COR-L47 (cell line): ENCODE measurements around the gene TOMM34.

Source experiments
- DNase-seq: peaks from one replicate; lab custom pipeline; 2025; lab: John Stamatoyannopoulos, UW

The TOMM34 gene

GRCh38 chr20:44960103-44960852 is at the start of gene TOMM34:
Gene TOMM34, minus strand, starts transcription at chr20:44960397. Its CDS starts 64 bp downstream, at chr20:44960333.
- peak; percentile 94 for DNase-seq

GRCh38 chr20:45008521-45009049 is 48.4 kb upstream of the TOMM34 start:
- no peak for DNase-seq

GRCh38 chr20:44997668-44998067 is 37.5 kb upstream of the TOMM34 start:
- no peak for DNase-seq

GRCh38 chr20:44997171-44997570 is 37.0 kb upstream of the TOMM34 start:
- no peak for DNase-seq

GRCh38 chr20:44993343-44993742 is 33.1 kb upstream of the TOMM34 start:
- DNase-seq = no peak

- no peak for DNase-seq
These were observed 30.8 kb upstream of the TOMM34 start for GRCh38 chr20:44990957-44991356.

GRCh38 chr20:44990425-44990824 is 30.2 kb upstream of the TOMM34 start:
- DNase-seq = no peak

- DNase-seq = no peak
These were observed 28.5 kb upstream of the TOMM34 start for GRCh38 chr20:44988631-44989171.

- DNase-seq = no peak
These were observed 23.0 kb upstream of the TOMM34 start for GRCh38 chr20:44983093-44983674.

GRCh38 chr20:44981736-44982406 is 21.7 kb upstream of the TOMM34 start:
- no peak for DNase-seq

- DNase-seq = no peak
These were observed 19.0 kb upstream of the TOMM34 start for GRCh38 chr20:44979090-44979621.

GRCh38 chr20:44976698-44977097 is 16.5 kb upstream of the TOMM34 start:
- no peak for DNase-seq

- DNase-seq = no peak
These were observed 12.9 kb upstream of the TOMM34 start for GRCh38 chr20:44973053-44973452.

GRCh38 chr20:44970243-44970757 is 10.1 kb upstream of the TOMM34 start:
- DNase-seq = no peak

- DNase-seq = no peak
These were observed 9.2 kb upstream of the TOMM34 start for GRCh38 chr20:44969300-44969894.

- DNase-seq = no peak
These were observed 7.1 kb upstream of the TOMM34 start for GRCh38 chr20:44967207-44967807.

- peak; percentile 96 for DNase-seq
These were observed 6.1 kb upstream of the TOMM34 start, which contains the start of gene STK4 for GRCh38 chr20:44966030-44966961. Gene STK4, plus strand, starts transcription at chr20:44966512. Its CDS starts 57 bp downstream, at chr20:44966569.

- no peak for DNase-seq
These were observed 5.4 kb upstream of the TOMM34 start for GRCh38 chr20:44965651-44966029.

GRCh38 chr20:44963325-44964215 is 3.4 kb upstream of the TOMM34 start:
- DNase-seq = no peak
